HCT116 (cell line): ENCODE measurements around the gene PPP2R3C. TPM values are rescaled to one million over a fixed set of nuclear protein-coding genes. Genes with fewer than 3 reads are reported as not detected.

Experiments used
- ATAC-seq: fragments of 200-7000 bp; cut with Tn5 transposase; 2 replicates; pipeline ENCODE4 v1.9.1; 2020; ENCODE audit warnings: mild to moderate bottlenecking, moderate library complexity
- BruUV-seq: library from RNA; stranded (reverse); fragments of 400-500 nt; replicated peaks from 2 replicates; lab custom pipeline; 2021; lab: Mats Ljungman, UMichigan
- CTCF ChIA-PET: fragments of 300-600 bp; sonication (Branson Sonifier 250); formaldehyde crosslinking; loops from one replicate; lab custom pipeline; 2021; ENCODE audit warnings: antibody characterized with exemption; lab: Charles Lee
- POLR2A ChIA-PET: fragments of 300-600, 350-600 bp; sonication (Branson Sonifier 250); formaldehyde crosslinking; loops from one replicate; lab custom pipeline; 2021; ENCODE audit warnings: antibody characterized with exemption; lab: Charles Lee
- RAD21 ChIA-PET, 2 experiments: fragments of 300-600 bp; sonication (Branson Sonifier 250); formaldehyde crosslinking; loops; one replicate each; lab custom pipeline; 2023; ENCODE audit warnings: low total read pairs in 2 of 2; ENCODE audit not compliant: uncharacterized antibody in 2 of 2, unreplicated experiment in 2 of 2, low non-redundant PET in 1 of 2; lab: Charles Lee
- DNase-seq: peaks from one replicate; pipeline ENCODE4 v3.0.0-alpha.2; 2010; ENCODE audit warnings: low read depth, low spot score
- H2AFZ ChIP-seq: fragments of 200-600 bp; shearing (Covaris generic), sonication (generic); 2 replicates; pipeline ENCODE4 v1.6.1; 2017; ENCODE audit warnings: low read depth, mixed run types, mixed read lengths, antibody characterized with exemption, low read length; ENCODE audit not compliant: poor library complexity, severe bottlenecking
- H3K27ac ChIP-seq: 2 replicates; pipeline ENCODE4 v1.5.1; 2012; ENCODE audit warnings: low read depth, low read length
- H3K27me3 ChIP-seq: fragments of 200-600 bp; sonication (generic); 2 replicates; pipeline ENCODE4 v1.6.1; 2016; ENCODE audit warnings: mixed run types, low read length, mixed read lengths; ENCODE audit not compliant: insufficient read depth
- H3K36me3 ChIP-seq, 2 experiments: fragments of 200-500 bp in 1 of 2; fragments of 200-600 bp in 1 of 2; sonication (Bioruptor generic) in 1 of 2; sonication (generic) in 1 of 2; 2 replicates each; pipeline versions ENCODE4 v1.5.1 to v1.6.1; 2014 to 2016; ENCODE audit warnings: low read length in 2 of 2, inconsistent platforms in 1 of 2, mixed read lengths in 1 of 2, mixed run types in 1 of 2; ENCODE audit not compliant: insufficient read depth in 2 of 2, control insufficient read depth in 1 of 2
- H3K4me1 ChIP-seq, 2 experiments: fragments of 200-600 bp in 1 of 2; sonication (generic) in 1 of 2; 2 replicates each; pipeline versions ENCODE4 v1.5.1 to v1.6.1; 2012 to 2017; ENCODE audit warnings: low read length in 2 of 2, inconsistent platforms in 1 of 2, mild to moderate bottlenecking in 1 of 2, mixed read lengths in 1 of 2, mixed run types in 1 of 2, moderate library complexity in 1 of 2; ENCODE audit not compliant: insufficient read depth in 2 of 2, control insufficient read depth in 1 of 2
- H3K4me2 ChIP-seq: fragments of 200-600 bp; sonication (generic); 2 replicates; pipeline ENCODE4 v1.6.1; 2017; ENCODE audit warnings: mixed run types, low read length, mixed read lengths
- H3K4me3 ChIP-seq, 2 experiments: fragments of 200-600 bp in 1 of 2; sonication (generic) in 1 of 2; replicated peaks in 1 of 2; 2 replicates each; pipeline ENCODE4 v1.5.1; 2011 to 2016; ENCODE audit warnings: low read length in 2 of 2, control low read depth in 1 of 2, low read depth in 1 of 2, mild to moderate bottlenecking in 1 of 2, mixed read lengths in 1 of 2, mixed run types in 1 of 2
- H3K79me2 ChIP-seq: fragments of 200-600 bp; sonication (generic); 2 replicates; pipeline ENCODE4 v1.6.1; 2017; ENCODE audit warnings: mild to moderate bottlenecking, mixed run types, low read length, moderate library complexity, mixed read lengths; ENCODE audit not compliant: insufficient read depth
- H3K9ac ChIP-seq: fragments of 200-600 bp; sonication (generic); 2 replicates; pipeline ENCODE4 v1.6.1; 2016; ENCODE audit warnings: low read length, mixed read lengths
- H3K9me2 ChIP-seq: fragments of 200-600 bp; sonication (generic), shearing (Covaris generic); 2 replicates; pipeline ENCODE4 v1.6.1; 2017; ENCODE audit warnings: mixed run types, mild to moderate bottlenecking, moderate library complexity; ENCODE audit not compliant: insufficient read depth
- H3K9me3 ChIP-seq, 2 experiments: fragments of 200-500 bp in 1 of 2; fragments of 200-600 bp in 1 of 2; sonication (Bioruptor generic) in 1 of 2; sonication (generic) in 1 of 2; 2 replicates each; pipeline ENCODE4 v1.6.1; 2014 to 2017; ENCODE audit warnings: low read length in 2 of 2, mixed read lengths in 2 of 2, inconsistent platforms in 1 of 2, low read depth in 1 of 2, mild to moderate bottlenecking in 1 of 2, mixed run types in 1 of 2, moderate library complexity in 1 of 2; ENCODE audit not compliant: control insufficient read depth in 1 of 2, insufficient read depth in 1 of 2
- H4K20me1 ChIP-seq: fragments of 200-600 bp; sonication (generic), shearing (Covaris generic); 2 replicates; pipeline ENCODE4 v1.6.1; 2017; ENCODE audit warnings: mixed run types, mild to moderate bottlenecking, moderate library complexity; ENCODE audit not compliant: insufficient read depth
- CBX3 ChIP-seq: IDR thresholded peaks from 2 replicates; pipeline ENCODE4 v1.6.1; 2012; ENCODE audit warnings: low read depth
- CEBPB ChIP-seq: IDR thresholded peaks from 2 replicates; pipeline ENCODE4 v1.6.1; 2012; ENCODE audit warnings: low read depth
- EGR1 ChIP-seq: IDR thresholded peaks from 2 replicates; pipeline ENCODE4 v1.6.1; 2012; ENCODE audit warnings: low read depth
- ELF1 ChIP-seq: IDR thresholded peaks from 2 replicates; pipeline ENCODE4 v1.6.1; 2012; ENCODE audit warnings: low read depth, borderline replicate concordance
- EZH2phosphoT487 ChIP-seq: fragments of 200-600 bp; IDR thresholded peaks from 2 replicates; pipeline ENCODE4 v1.6.1; 2018; ENCODE audit warnings: antibody characterized with exemption, borderline replicate concordance
- FOSL1 ChIP-seq: IDR thresholded peaks from 2 replicates; pipeline ENCODE4 v1.6.1; 2012; ENCODE audit warnings: low read depth
- POLR2A ChIP-seq: IDR thresholded peaks from 2 replicates; pipeline ENCODE4 v1.7.0; 2011; ENCODE audit warnings: borderline replicate concordance; ENCODE audit not compliant: insufficient read depth, insufficient read length; ENCODE audit errors: extremely low read depth
- POLR2AphosphoS5 ChIP-seq: IDR thresholded peaks from 2 replicates; pipeline ENCODE4 v1.6.1; 2011; ENCODE audit warnings: mild to moderate bottlenecking, low read depth, low read length, moderate library complexity
- RAD21 ChIP-seq: IDR thresholded peaks from 2 replicates; pipeline ENCODE4 v1.6.1; 2012; ENCODE audit warnings: low read depth, mild to moderate bottlenecking
- SIN3A ChIP-seq: IDR thresholded peaks from 2 replicates; pipeline ENCODE4 v1.6.1; 2012; ENCODE audit warnings: low read depth
- SP1 ChIP-seq: IDR thresholded peaks from 2 replicates; pipeline ENCODE4 v1.6.1; 2012; ENCODE audit warnings: low read depth
- SRF ChIP-seq: IDR thresholded peaks from 2 replicates; pipeline ENCODE4 v1.6.1; 2012; ENCODE audit warnings: low read depth
- TCF7L2 ChIP-seq: IDR thresholded peaks from 2 replicates; pipeline ENCODE4 v1.7.0; 2011; ENCODE audit warnings: borderline replicate concordance, inconsistent platforms; ENCODE audit not compliant: insufficient read depth, insufficient read length; ENCODE audit errors: extremely low read depth
- YY1 ChIP-seq: IDR thresholded peaks from 2 replicates; pipeline ENCODE4 v1.6.1; 2011; ENCODE audit warnings: low read length, low read depth, moderate library complexity, mild to moderate bottlenecking; ENCODE audit not compliant: insufficient replicate concordance; ENCODE audit errors: extremely low read depth
- ZFX ChIP-seq: fragments of 450-650 bp; IDR thresholded peaks from 2 replicates; pipeline ENCODE4 v1.6.1; 2017
- intact Hi-C: fragments of 100-400 bp; cut with micrococcal nuclease; formaldehyde crosslinking; loops from 2 replicates; pipeline ENCODE4 v1.10.0; 2022
- total RNA-seq: library from RNA; stranded (reverse); gene quantifications from one replicate; pipeline ENCODE4 v1.2.1, GENCODE V29; 2021; ENCODE audit not compliant: unreplicated experiment
- TF ChIP-seq, protein P1 (sequence below): IDR thresholded peaks from 2 replicates; pipeline ENCODE4 v1.6.1; 2012; ENCODE audit warnings: low read depth

Gene PPP2R3C
- total RNA-seq, 1 experiment from 2014 or later: 14.1 TPM

DNA sequence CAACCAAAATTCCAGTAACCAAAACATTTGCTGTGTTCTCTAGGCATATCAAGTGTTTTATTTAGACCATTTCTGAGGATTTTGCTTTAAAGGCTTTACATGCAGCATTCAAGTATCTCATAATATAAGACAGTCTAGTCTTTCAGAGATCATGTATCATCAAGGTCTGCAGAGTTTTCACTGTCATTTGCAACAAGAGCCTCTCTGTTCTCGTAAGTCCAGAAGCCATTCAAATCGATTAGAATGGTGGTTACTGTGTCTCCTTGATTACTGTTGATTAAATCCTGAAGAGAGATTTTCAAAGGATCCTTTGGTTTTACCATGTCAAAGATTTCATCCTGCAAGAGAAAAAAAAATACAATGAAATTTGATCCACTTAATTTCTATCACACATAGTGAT lies 36.3 kb downstream of the PPP2R3C start:
- no peaks in the 10 kb centered on the region for H3K9me3 ChIP-seq
- RAD21 ChIA-PET: no interaction called here
- no peak for TF ChIP-seq RAD21
- no peak for TF ChIP-seq CBX3
- no peaks in the 10 kb centered on the region for H3K79me2 ChIP-seq
- H3K9ac ChIP-seq: no peak overlapping the region
- CTCF ChIA-PET: no interaction called here
- peaks cover 2 to 4% of the 10 kb centered on the region in 2 experiments; a peak in 2 of 4 replicates for H3K36me3 ChIP-seq
- DNase-seq: no peak
- H3K27me3 ChIP-seq: no peaks in the 10 kb centered on the region
- H3K4me3 ChIP-seq: no peak overlapping the region
- intact Hi-C loops: no loop called here
- H3K9me2 ChIP-seq: no peaks in the 10 kb centered on the region
- H4K20me1 ChIP-seq: no peaks in the 10 kb centered on the region
- H3K27ac ChIP-seq: no peak overlapping the region
- H3K4me1 ChIP-seq: no peaks in the 10 kb centered on the region
- BruUV-seq: no TSS peak
- H3K4me2 ChIP-seq: no peak overlapping the region
- no peak for ATAC-seq
- POLR2A ChIA-PET: no interaction called here
- H2AFZ ChIP-seq: no peak overlapping the region

DNA sequence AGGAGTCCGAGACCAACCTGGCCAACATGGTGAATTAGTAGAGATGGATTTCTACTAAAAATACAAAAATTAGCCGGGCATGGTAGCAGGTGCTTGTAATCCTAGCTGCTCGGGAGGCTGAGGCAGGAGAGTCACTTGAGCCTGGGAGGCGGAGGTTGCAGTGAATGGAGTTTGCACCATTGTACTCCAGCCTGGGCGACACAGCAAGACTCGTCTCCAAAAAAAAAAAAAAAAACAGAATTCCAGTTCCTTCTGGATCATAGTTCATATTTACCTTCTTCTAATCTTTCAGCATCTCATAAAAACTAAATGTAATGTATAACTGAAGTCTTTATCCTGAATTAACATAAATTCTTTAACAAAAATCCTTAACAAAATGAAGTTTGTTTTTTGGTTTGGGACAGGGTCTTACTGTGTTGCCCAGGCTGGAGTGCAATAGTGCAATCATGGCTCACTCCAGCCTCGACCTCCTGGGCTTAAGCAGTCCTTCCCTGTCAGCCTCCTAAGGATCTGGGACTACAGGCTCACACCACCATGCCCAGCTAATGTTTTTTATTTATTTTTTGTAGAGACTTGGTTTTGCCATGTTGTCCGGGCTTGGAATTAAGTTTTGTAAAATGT lies 38.1 kb downstream of the PPP2R3C start:
- H3K79me2 ChIP-seq: no peaks in the 10 kb centered on the region
- no peaks in the 10 kb centered on the region; a peak in 1 of 4 replicates for H3K4me1 ChIP-seq
- peaks cover 2 to 4% of the 10 kb centered on the region in 2 experiments; a peak in 2 of 4 replicates for H3K36me3 ChIP-seq
- RAD21 ChIA-PET: no interaction called here
- no peak overlapping the region for H3K9ac ChIP-seq
- no peaks in the 10 kb centered on the region for H4K20me1 ChIP-seq
- H3K27ac ChIP-seq: no peak overlapping the region
- CTCF ChIA-PET: no interaction called here
- H2AFZ ChIP-seq: no peak overlapping the region
- BruUV-seq: no TSS peak
- DNase-seq (no peak), ATAC-seq (no peak)
- no peaks in the 10 kb centered on the region for H3K9me2 ChIP-seq
- POLR2A ChIA-PET: interaction anchor here (0.7 kb wide), 1 partner anchor 22 kb away, joined by 4 read pairs; no protein-coding TSS in a partner anchor
- no peaks in the 10 kb centered on the region for H3K9me3 ChIP-seq
- intact Hi-C loops: no loop called here
- no peak overlapping the region for H3K4me3 ChIP-seq
- no peak overlapping the region for H3K4me2 ChIP-seq
- no peaks in the 10 kb centered on the region for H3K27me3 ChIP-seq
- no peak for TF ChIP-seq ELF1
- no peak for TF ChIP-seq SP1
- no peak for TF ChIP-seq CBX3
- no peak for TF ChIP-seq TCF7L2
- TF ChIP-seq SRF: no peak
- no peak for TF ChIP-seq EZH2phosphoT487
- no peak for TF ChIP-seq FOSL1
- TF ChIP-seq CEBPB: no peak
- no peak for TF ChIP-seq SIN3A
- TF ChIP-seq EGR1: no peak
- no peak for TF ChIP-seq ZFX
- no peak for TF ChIP-seq POLR2AphosphoS5
- TF ChIP-seq POLR2A: no peak
- TF ChIP-seq YY1: no peak
- TF ChIP-seq, protein P1, sequence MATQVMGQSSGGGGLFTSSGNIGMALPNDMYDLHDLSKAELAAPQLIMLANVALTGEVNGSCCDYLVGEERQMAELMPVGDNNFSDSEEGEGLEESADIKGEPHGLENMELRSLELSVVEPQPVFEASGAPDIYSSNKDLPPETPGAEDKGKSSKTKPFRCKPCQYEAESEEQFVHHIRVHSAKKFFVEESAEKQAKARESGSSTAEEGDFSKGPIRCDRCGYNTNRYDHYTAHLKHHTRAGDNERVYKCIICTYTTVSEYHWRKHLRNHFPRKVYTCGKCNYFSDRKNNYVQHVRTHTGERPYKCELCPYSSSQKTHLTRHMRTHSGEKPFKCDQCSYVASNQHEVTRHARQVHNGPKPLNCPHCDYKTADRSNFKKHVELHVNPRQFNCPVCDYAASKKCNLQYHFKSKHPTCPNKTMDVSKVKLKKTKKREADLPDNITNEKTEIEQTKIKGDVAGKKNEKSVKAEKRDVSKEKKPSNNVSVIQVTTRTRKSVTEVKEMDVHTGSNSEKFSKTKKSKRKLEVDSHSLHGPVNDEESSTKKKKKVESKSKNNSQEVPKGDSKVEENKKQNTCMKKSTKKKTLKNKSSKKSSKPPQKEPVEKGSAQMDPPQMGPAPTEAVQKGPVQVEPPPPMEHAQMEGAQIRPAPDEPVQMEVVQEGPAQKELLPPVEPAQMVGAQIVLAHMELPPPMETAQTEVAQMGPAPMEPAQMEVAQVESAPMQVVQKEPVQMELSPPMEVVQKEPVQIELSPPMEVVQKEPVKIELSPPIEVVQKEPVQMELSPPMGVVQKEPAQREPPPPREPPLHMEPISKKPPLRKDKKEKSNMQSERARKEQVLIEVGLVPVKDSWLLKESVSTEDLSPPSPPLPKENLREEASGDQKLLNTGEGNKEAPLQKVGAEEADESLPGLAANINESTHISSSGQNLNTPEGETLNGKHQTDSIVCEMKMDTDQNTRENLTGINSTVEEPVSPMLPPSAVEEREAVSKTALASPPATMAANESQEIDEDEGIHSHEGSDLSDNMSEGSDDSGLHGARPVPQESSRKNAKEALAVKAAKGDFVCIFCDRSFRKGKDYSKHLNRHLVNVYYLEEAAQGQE: no peak
- TF ChIP-seq, all 23 proteins: peak for 0
